GM19193 (cell line): ENCODE results near the gene CD59.
A peak's percentile ranks its signal among the peaks of the same experiment; 100 is the strongest.

ENCODE experiments used
- POLR2A ChIP-seq: IDR thresholded peaks from 4 replicates; pipeline ENCODE4 v1.6.1; 2011; ENCODE audit not compliant: insufficient read depth, insufficient read length; ENCODE audit errors: extremely low read depth

Gene CD59

GRCh38 chr11:33736148-33736812, at the start of gene CD59:
TSS of gene CD59 (minus strand) at chr11:33736423. CDS start at chr11:33722445, 13,978 bp downstream.
- peak; percentile 78 for TF ChIP-seq POLR2A

- TF ChIP-seq POLR2A, result no peak
Measured at GRCh38 chr11:33785609-33786008, 49.4 kb upstream of the CD59 start.

- no peak for TF ChIP-seq POLR2A
Measured at GRCh38 chr11:33779849-33780528, 43.8 kb upstream of the CD59 start.

GRCh38 chr11:33778675-33779074, 42.5 kb upstream of the CD59 start:
- no peak for TF ChIP-seq POLR2A

- TF ChIP-seq POLR2A, result no peak
Measured at GRCh38 chr11:33777906-33778305, 41.7 kb upstream of the CD59 start.

GRCh38 chr11:33775832-33776470, 39.7 kb upstream of the CD59 start:
- TF ChIP-seq POLR2A, result no peak

GRCh38 chr11:33775467-33775807, 39.2 kb upstream of the CD59 start:
- no peak for TF ChIP-seq POLR2A

GRCh38 chr11:33774736-33775466, 38.7 kb upstream of the CD59 start:
- TF ChIP-seq POLR2A, result no peak

GRCh38 chr11:33773987-33774735, 37.9 kb upstream of the CD59 start, which contains the start of gene FBXO3:
TSS of gene FBXO3 (minus strand) at chr11:33774520. CDS start at chr11:33774497, 23 bp downstream.
- TF ChIP-seq POLR2A, result peak; percentile 82

GRCh38 chr11:33773404-33773986, 37.3 kb upstream of the CD59 start:
- no peak for TF ChIP-seq POLR2A

GRCh38 chr11:33772870-33773269, 36.6 kb upstream of the CD59 start:
- TF ChIP-seq POLR2A, result no peak

- no peak for TF ChIP-seq POLR2A
Measured at GRCh38 chr11:33772300-33772699, 36.1 kb upstream of the CD59 start.

- no peak for TF ChIP-seq POLR2A
Measured at GRCh38 chr11:33770236-33770635, 34.0 kb upstream of the CD59 start.

GRCh38 chr11:33769542-33769941, 33.3 kb upstream of the CD59 start:
- no peak for TF ChIP-seq POLR2A
